ENCODE data around the gene ZBP1. TPM values are rescaled to one million over a fixed set of nuclear protein-coding genes. Genes with fewer than 3 reads are reported as not detected.
A peak's percentile ranks its signal among the peaks of the same experiment; 100 is the strongest.

The ZBP1 gene
- total RNA-seq, 1 experiment from 2014 or later, result 2.9 TPM

GRCh38 chr20:57667388-57667787 is 47.2 kb upstream of the ZBP1 start:
- Mint-ChIP-seq H3K9me3 (ENCODE audit: low read depth, unreplicated experiment) (no peaks in the 10 kb centered on the region), H3K27me3 (ENCODE audit: unreplicated experiment) (no peaks in the 10 kb centered on the region), H3K4me3 (ENCODE audit: low read depth, unreplicated experiment) (peak overlapping the region; percentile 45), H3K27ac (ENCODE audit: unreplicated experiment) (peak overlapping the region; percentile 97), H3K36me3 (ENCODE audit: insufficient read depth, unreplicated experiment) (peaks cover 100% of the 10 kb centered on the region), H3K4me1 (ENCODE audit: low read depth, unreplicated experiment) (peaks cover 88% of the 10 kb centered on the region)
- TF ChIP-seq CTCF (IDR thresholded peaks at IDR 0.05; ENCODE audit: unreplicated experiment), result no peak
- DNase-seq, result no peak
- CTCF ChIA-PET, result interaction anchor here (1.8 kb wide), 1 partner anchor 15 kb away, joined by 3 read pairs; no protein-coding TSS in a partner anchor
- BruUV-seq (replicated peaks), result no TSS peak
- intact Hi-C loops (cut with micrococcal nuclease; ENCODE audit: unreplicated experiment), result no loop called here

GRCh38 chr20:57666834-57667157 is 46.6 kb upstream of the ZBP1 start:
- no peak for DNase-seq
- BruUV-seq (replicated peaks), result no TSS peak
- peak overlapping the region; percentile 45 for H3K4me3 Mint-ChIP-seq (ENCODE audit: low read depth, unreplicated experiment)
- H3K36me3 Mint-ChIP-seq (ENCODE audit: insufficient read depth, unreplicated experiment), result peaks cover 100% of the 10 kb centered on the region
- no peaks in the 10 kb centered on the region for H3K27me3 Mint-ChIP-seq (ENCODE audit: unreplicated experiment)
- intact Hi-C loops (cut with micrococcal nuclease; ENCODE audit: unreplicated experiment), result no loop called here
- TF ChIP-seq CTCF (IDR thresholded peaks at IDR 0.05; ENCODE audit: unreplicated experiment), result no peak
- peak overlapping the region; percentile 97 for H3K27ac Mint-ChIP-seq (ENCODE audit: unreplicated experiment)
- CTCF ChIA-PET, result interaction anchor here (1.8 kb wide), 1 partner anchor 16 kb away, joined by 3 read pairs; no protein-coding TSS in a partner anchor
- H3K4me1 Mint-ChIP-seq (ENCODE audit: low read depth, unreplicated experiment), result peaks cover 86% of the 10 kb centered on the region
- H3K9me3 Mint-ChIP-seq (ENCODE audit: low read depth, unreplicated experiment), result no peaks in the 10 kb centered on the region

DNA sequence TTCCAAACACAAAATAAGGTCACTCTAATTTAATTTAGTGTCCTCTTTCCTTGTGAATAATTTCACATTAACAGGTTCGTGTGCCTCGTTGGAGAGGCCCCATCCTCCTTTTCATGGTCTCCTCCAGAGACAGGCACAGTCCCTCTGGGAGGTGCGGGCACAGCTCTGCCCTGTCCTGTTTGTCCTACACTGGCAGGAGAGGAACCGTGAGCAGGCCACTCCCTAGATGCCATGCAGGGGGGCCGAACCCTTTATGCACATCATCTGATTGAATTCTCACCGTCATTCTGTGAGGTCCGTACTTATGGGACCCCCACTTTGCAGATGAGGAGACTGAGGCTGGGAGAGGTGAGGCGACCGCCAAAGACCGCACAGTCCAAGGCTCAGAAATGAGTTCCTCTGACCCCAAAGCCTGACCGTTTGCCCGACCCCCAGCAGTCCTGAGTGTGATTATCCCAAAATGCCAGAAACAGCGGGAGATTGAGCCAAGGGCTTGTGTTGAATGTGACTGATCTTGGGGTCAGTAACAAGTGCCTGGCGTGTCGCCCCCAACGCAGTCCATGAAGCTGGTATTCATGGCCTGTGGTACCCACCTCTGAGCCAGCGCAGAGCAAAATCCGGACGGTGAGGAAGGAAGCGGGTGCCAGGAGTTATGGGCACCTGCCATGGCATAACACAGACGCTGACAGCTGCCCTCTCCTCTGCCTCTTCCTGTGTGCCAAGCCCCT is 46.0 kb upstream of the ZBP1 start:
- no TSS peak for BruUV-seq (replicated peaks)
- peak overlapping the region; percentile 97 for H3K27ac Mint-ChIP-seq (ENCODE audit: unreplicated experiment)

GRCh38 chr20:57665589-57665971 is 45.4 kb upstream of the ZBP1 start:
- Mint-ChIP-seq H3K4me1 (ENCODE audit: low read depth, unreplicated experiment) (peaks cover 83% of the 10 kb centered on the region), H3K9me3 (ENCODE audit: low read depth, unreplicated experiment) (no peaks in the 10 kb centered on the region), H3K27me3 (ENCODE audit: unreplicated experiment) (no peaks in the 10 kb centered on the region), H3K27ac (ENCODE audit: unreplicated experiment) (peak overlapping the region; percentile 97), H3K36me3 (ENCODE audit: insufficient read depth, unreplicated experiment) (peaks cover 100% of the 10 kb centered on the region), H3K4me3 (ENCODE audit: low read depth, unreplicated experiment) (peak overlapping the region; percentile 8)
- DNase-seq, result no peak
- intact Hi-C loops (cut with micrococcal nuclease; ENCODE audit: unreplicated experiment), result no loop called here
- CTCF ChIA-PET, result interaction anchor here (0.6 to 1.2 kb wide), 3 partner anchors 12 to 39 kb away, joined by 3 to 6 read pairs (median 3); no protein-coding TSS in a partner anchor
- BruUV-seq (replicated peaks), result no TSS peak
- TF ChIP-seq CTCF (IDR thresholded peaks at IDR 0.05; ENCODE audit: unreplicated experiment), result no peak

More for the DNA sequence above, 46.0 kb upstream of the ZBP1 start:
- CTCF ChIA-PET, result interaction anchor here (1.1 to 1.8 kb wide), 3 partner anchors 12 to 21 kb away, joined by 3 read pairs; no protein-coding TSS in a partner anchor
- H3K27me3 Mint-ChIP-seq (ENCODE audit: unreplicated experiment), result no peaks in the 10 kb centered on the region
- TF ChIP-seq CTCF (IDR thresholded peaks at IDR 0.05; ENCODE audit: unreplicated experiment), result no peak
- peaks cover 100% of the 10 kb centered on the region for H3K36me3 Mint-ChIP-seq (ENCODE audit: insufficient read depth, unreplicated experiment)
- intact Hi-C loops (cut with micrococcal nuclease; ENCODE audit: unreplicated experiment), result no loop called here
- peak overlapping the region; percentile 8 for H3K4me3 Mint-ChIP-seq (ENCODE audit: low read depth, unreplicated experiment)
- H3K9me3 Mint-ChIP-seq (ENCODE audit: low read depth, unreplicated experiment), result no peaks in the 10 kb centered on the region
- no peak for DNase-seq
- peaks cover 84% of the 10 kb centered on the region for H3K4me1 Mint-ChIP-seq (ENCODE audit: low read depth, unreplicated experiment)

Measured in Calu3 (cell line).